IMR-90 (cell line): ENCODE data around the gene CD36. TPM values are rescaled to one million over a fixed set of nuclear protein-coding genes. Genes with fewer than 3 reads are reported as not detected.

Source experiments
- ATAC-seq: fragments of 200-7000 bp; cut with Tn5 transposase; 2 replicates; pipeline ENCODE4 v1.9.1; 2020; ENCODE audit warnings: low read depth, mild to moderate bottlenecking, moderate library complexity
- BruUV-seq: library from RNA; stranded (reverse); fragments of 400-500 nt; replicated peaks from 2 replicates; lab custom pipeline; 2021; lab: Mats Ljungman, UMichigan
- CTCF ChIA-PET: fragments of 300-600 bp; formaldehyde crosslinking; extraction: SDS; loops from one replicate; lab custom pipeline; 2021; ENCODE audit warnings: antibody characterized with exemption; lab: Yijun Ruan, JAX
- POLR2A ChIA-PET: fragments of 300-600 bp; sonication (Branson Sonifier 250); formaldehyde crosslinking; loops from one replicate; lab custom pipeline; 2022; ENCODE audit warnings: antibody characterized with exemption; ENCODE audit not compliant: unreplicated experiment; lab: Charles Lee
- DNase-seq: peaks from one replicate; pipeline ENCODE4 v3.0.0; 2013
- H2AFZ ChIP-seq: replicated peaks from 2 replicates; pipeline ENCODE3; 2013; ENCODE audit warnings: low read length, mild to moderate bottlenecking; ENCODE audit not compliant: poor library complexity
- H2AK5ac ChIP-seq: 2 replicates; pipeline ENCODE4 v1.6.1; 2013; ENCODE audit warnings: low read depth, low read length, inconsistent platforms
- H2AK9ac ChIP-seq: replicated peaks from 2 replicates; pipeline ENCODE3; 2013; ENCODE audit warnings: mild to moderate bottlenecking, low read depth, low read length, moderate library complexity; ENCODE audit not compliant: poor library complexity
- H2BK120ac ChIP-seq: 2 replicates; pipeline ENCODE4 v1.6.1; 2013; ENCODE audit warnings: low read depth, low read length, inconsistent platforms
- H2BK15ac ChIP-seq: 3 replicates; pipeline ENCODE4 v1.6.1; 2013; ENCODE audit warnings: low read depth, low read length, inconsistent platforms
- H2BK20ac ChIP-seq: 2 replicates; pipeline ENCODE4 v1.6.1; 2013; ENCODE audit warnings: low read depth, mild to moderate bottlenecking, inconsistent platforms, low read length, moderate library complexity
- H2BK5ac ChIP-seq: 2 replicates; pipeline ENCODE4 v1.6.1; 2013; ENCODE audit warnings: mild to moderate bottlenecking, low read depth, low read length, inconsistent platforms; ENCODE audit not compliant: poor library complexity, severe bottlenecking
- H3K14ac ChIP-seq: replicated peaks from 2 replicates; pipeline ENCODE4 v1.6.1; 2013; ENCODE audit warnings: low read depth, low read length, inconsistent platforms
- H3K18ac ChIP-seq: 2 replicates; pipeline ENCODE4 v1.6.1; 2013; ENCODE audit warnings: low read depth, low read length, control low read depth
- H3K23ac ChIP-seq: 2 replicates; pipeline ENCODE4 v1.6.1; 2013; ENCODE audit warnings: low read depth, low read length, inconsistent platforms
- H3K27ac ChIP-seq: 2 replicates; pipeline ENCODE4 v1.5.1; 2013; ENCODE audit warnings: mild to moderate bottlenecking, control low read depth, low read length; ENCODE audit not compliant: insufficient read depth
- H3K27me3 ChIP-seq: 2 replicates; pipeline ENCODE4 v1.6.1; 2013; ENCODE audit warnings: low read length; ENCODE audit not compliant: control insufficient read depth, insufficient read depth
- H3K36me3 ChIP-seq: 2 replicates; pipeline ENCODE4 v1.6.1; 2013; ENCODE audit warnings: low read length, mixed read lengths; ENCODE audit not compliant: control insufficient read depth, insufficient read depth
- H3K4ac ChIP-seq: 2 replicates; pipeline ENCODE4 v1.6.1; 2013; ENCODE audit warnings: low read depth, low read length, inconsistent platforms
- H3K4me1 ChIP-seq: 2 replicates; pipeline ENCODE4 v1.6.1; 2013; ENCODE audit warnings: low read length, mixed read lengths; ENCODE audit not compliant: control insufficient read depth, insufficient read depth
- H3K4me2 ChIP-seq: 2 replicates; pipeline ENCODE4 v1.6.1; 2013; ENCODE audit warnings: low read depth, mild to moderate bottlenecking, control low read depth, low read length, moderate library complexity
- H3K4me3 ChIP-seq: 2 replicates; pipeline ENCODE4 v1.5.1; 2013; ENCODE audit warnings: low read depth, mild to moderate bottlenecking, control low read depth, low read length, moderate library complexity; ENCODE audit not compliant: insufficient read depth
- H3K56ac ChIP-seq: 2 replicates; pipeline ENCODE4 v1.6.1; 2013; ENCODE audit warnings: low read length, inconsistent platforms; ENCODE audit not compliant: insufficient read depth; ENCODE audit errors: extremely low read depth
- H3K79me1 ChIP-seq, 2 experiments: 2 replicates each; pipeline ENCODE4 v1.6.1; 2013; ENCODE audit warnings: low read length in 2 of 2, inconsistent platforms in 1 of 2, low read depth in 1 of 2
- H3K9ac ChIP-seq: 2 replicates; pipeline ENCODE4 v1.6.1; 2013; ENCODE audit warnings: low read depth, low read length, control low read depth
- H3K9me1 ChIP-seq: 2 replicates; pipeline ENCODE4 v1.6.1; 2013; ENCODE audit warnings: low read length, inconsistent platforms; ENCODE audit not compliant: insufficient read depth
- H3K9me3 ChIP-seq: 2 replicates; pipeline ENCODE4 v1.6.1; 2013; ENCODE audit warnings: low read length; ENCODE audit not compliant: control insufficient read depth, insufficient read depth
- H4K20me1 ChIP-seq: 2 replicates; pipeline ENCODE4 v1.6.1; 2013; ENCODE audit warnings: low read length, inconsistent platforms; ENCODE audit not compliant: insufficient read depth
- H4K5ac ChIP-seq: 2 replicates; pipeline ENCODE4 v1.6.1; 2013; ENCODE audit warnings: mild to moderate bottlenecking, low read depth, low read length, control low read depth
- H4K8ac ChIP-seq, 2 experiments: 2 replicates each; pipeline ENCODE4 v1.6.1; 2013; ENCODE audit warnings: low read depth in 2 of 2, low read length in 2 of 2, control low read depth in 1 of 2, inconsistent platforms in 1 of 2
- H4K91ac ChIP-seq: 2 replicates; pipeline ENCODE4 v1.6.1; 2013; ENCODE audit warnings: low read depth, low read length, inconsistent platforms; ENCODE audit not compliant: insufficient read depth
- BHLHE40 ChIP-seq: fragments of 150-350 bp; IDR thresholded peaks from 2 replicates; pipeline ENCODE4 v1.6.1; 2016; ENCODE audit warnings: mild to moderate bottlenecking, low read depth, low read length
- CHD1 ChIP-seq: IDR thresholded peaks from 2 replicates; pipeline ENCODE4 v1.6.1; 2012; ENCODE audit warnings: low read depth, low read length, improper control_type of control experiment
- FOS ChIP-seq: fragments of 150-350 bp; IDR thresholded peaks from 2 replicates; pipeline ENCODE4 v1.6.1; 2016; ENCODE audit warnings: low read depth, low read length
- MAFK ChIP-seq: IDR thresholded peaks from 2 replicates; pipeline ENCODE4 v1.6.1; 2012; ENCODE audit warnings: low read depth, low read length, improper control_type of control experiment
- MAZ ChIP-seq: IDR thresholded peaks from 2 replicates; pipeline ENCODE4 v1.6.1; 2012; ENCODE audit warnings: low read depth, mild to moderate bottlenecking, low read length, improper control_type of control experiment, moderate library complexity, borderline replicate concordance
- NFE2L2 ChIP-seq: fragments of 150-350 bp; IDR thresholded peaks from 2 replicates; pipeline ENCODE4 v1.6.1; 2016; ENCODE audit warnings: low read depth, mild to moderate bottlenecking, low read length
- POLR2A ChIP-seq: IDR thresholded peaks from 2 replicates; pipeline ENCODE4 v1.6.1; 2012; ENCODE audit warnings: mild to moderate bottlenecking, low read depth, low read length
- RAD21 ChIP-seq: IDR thresholded peaks from 2 replicates; pipeline ENCODE4 v1.6.1; 2012; ENCODE audit warnings: low read length, improper control_type of control experiment
- RCOR1 ChIP-seq: IDR thresholded peaks from 2 replicates; pipeline ENCODE4 v1.6.1; 2012; ENCODE audit warnings: mild to moderate bottlenecking, low read length, improper control_type of control experiment; ENCODE audit not compliant: insufficient replicate concordance
- SMC3 ChIP-seq: fragments of 150-350 bp; IDR thresholded peaks from 2 replicates; pipeline ENCODE4 v1.6.1; 2016; ENCODE audit warnings: low read depth, mild to moderate bottlenecking, antibody characterized with exemption, low read length, moderate library complexity
- WGBS, 2 experiments: methylation state at CpG; one replicate each; pipeline versions ENCODE4 v1.1.5 to v1.1.7; 2013; ENCODE audit warnings: missing lambda C conversion rate in 2 of 2; ENCODE audit not compliant: insufficient read length in 1 of 2; ENCODE audit errors: extremely low coverage in 2 of 2; 5-methylcytosine and 5-hydroxymethylcytosine counted together
- dilution Hi-C: fragments of 300-500 bp; cut with HindIII; formaldehyde crosslinking; loops from one replicate; pipeline ENCODE4 v1.14.3; 2018; ENCODE audit warnings: low sequenced_read_pairs; ENCODE audit not compliant: unreplicated experiment
- in situ Hi-C: fragments of 300-500 bp; cut with MboI; formaldehyde crosslinking; loops from 3 replicates; pipeline ENCODE4 v1.14.3; 2019; ENCODE audit warnings: low sequenced_read_pairs, inconsistent platforms, mixed read lengths
- intact Hi-C: fragments of 100-400 bp; cut with micrococcal nuclease; formaldehyde crosslinking; loops from 2 replicates; pipeline ENCODE4 v1.10.0; 2022
- polyA plus RNA-seq, 3 experiments: library from polyadenylated mRNA; depleted of rRNA; stranded (reverse); fragments of >200 nt; gene quantifications; 2 replicates each; pipeline ENCODE4 v1.2.3, GENCODE V29; 2012; ENCODE audit warnings: low replicate concordance in 1 of 3
- total RNA-seq: library from RNA; depleted of rRNA; stranded (reverse); fragments of >200 nt; gene quantifications from 2 replicates; pipeline ENCODE4 v1.2.3, GENCODE V29; 2012
- TF ChIP-seq, protein P1 (sequence below): conservative IDR thresholded peaks from 2 replicates; pipeline ENCODE4 v1.5.1; 2012; ENCODE audit warnings: mild to moderate bottlenecking, low read depth, low read length, improper control_type of control experiment

Gene CD36
- total and polyA plus RNA-seq, 2 of the 4 experiments (the other 2 are of a cell fraction) = 0.19 to 0.54 TPM

- Histone ChIP-seq H3K4me2 (no peak overlapping the region), H3K9me1 (no peaks in the 10 kb centered on the region), H4K8ac (no peak overlapping the region), H3K9me3 (no peaks in the 10 kb centered on the region), H2BK5ac (no peak overlapping the region), H4K20me1 (no peaks in the 10 kb centered on the region), H4K5ac (no peak overlapping the region), H3K18ac (no peak overlapping the region), H2AK9ac (no peak overlapping the region), H3K36me3 (no peaks in the 10 kb centered on the region), H2AK5ac (no peak overlapping the region), H3K27ac (no peak overlapping the region), H4K91ac (no peak overlapping the region), H3K79me1 (no peaks in the 10 kb centered on the region), H3K27me3 (no peaks in the 10 kb centered on the region), H3K4me3 (no peak overlapping the region), H3K23ac (no peak overlapping the region), H3K56ac (no peak overlapping the region), H3K4me1 (no peaks in the 10 kb centered on the region), H2BK120ac (no peak overlapping the region), H3K9ac (no peak overlapping the region), H2BK20ac (no peak overlapping the region), H2BK15ac (no peak overlapping the region), H3K14ac (no peak overlapping the region), H2AFZ (no peak overlapping the region), H3K4ac (no peak overlapping the region)
- in situ Hi-C loops (no loop called here), dilution Hi-C loops (no loop called here), intact Hi-C loops (no loop called here)
- CTCF ChIA-PET = interaction anchor here (0.6 to 2.7 kb wide), 5 partner anchors 17 to 285 kb away, joined by 3 to 8 read pairs (median 3); no protein-coding TSS in a partner anchor
- TF ChIP-seq FOS (no peak), NFE2L2 (no peak), BHLHE40 (no peak), CHD1 (no peak), MAFK (no peak), MAZ (no peak), RAD21 (no peak), SMC3 (no peak), RCOR1 (no peak), POLR2A (no peak)
- TF ChIP-seq, protein P1, sequence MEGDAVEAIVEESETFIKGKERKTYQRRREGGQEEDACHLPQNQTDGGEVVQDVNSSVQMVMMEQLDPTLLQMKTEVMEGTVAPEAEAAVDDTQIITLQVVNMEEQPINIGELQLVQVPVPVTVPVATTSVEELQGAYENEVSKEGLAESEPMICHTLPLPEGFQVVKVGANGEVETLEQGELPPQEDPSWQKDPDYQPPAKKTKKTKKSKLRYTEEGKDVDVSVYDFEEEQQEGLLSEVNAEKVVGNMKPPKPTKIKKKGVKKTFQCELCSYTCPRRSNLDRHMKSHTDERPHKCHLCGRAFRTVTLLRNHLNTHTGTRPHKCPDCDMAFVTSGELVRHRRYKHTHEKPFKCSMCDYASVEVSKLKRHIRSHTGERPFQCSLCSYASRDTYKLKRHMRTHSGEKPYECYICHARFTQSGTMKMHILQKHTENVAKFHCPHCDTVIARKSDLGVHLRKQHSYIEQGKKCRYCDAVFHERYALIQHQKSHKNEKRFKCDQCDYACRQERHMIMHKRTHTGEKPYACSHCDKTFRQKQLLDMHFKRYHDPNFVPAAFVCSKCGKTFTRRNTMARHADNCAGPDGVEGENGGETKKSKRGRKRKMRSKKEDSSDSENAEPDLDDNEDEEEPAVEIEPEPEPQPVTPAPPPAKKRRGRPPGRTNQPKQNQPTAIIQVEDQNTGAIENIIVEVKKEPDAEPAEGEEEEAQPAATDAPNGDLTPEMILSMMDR = no peak
- ATAC-seq (no peak), DNase-seq (no peak)
- 80% methylated on average over 1 of the region's 10 CpGs; no CpG with 5 or more reads in 1 of the 2 experiments for WGBS, 2 experiments
- no TSS peak for BruUV-seq
- POLR2A ChIA-PET = no interaction called here
Observed at GRCh38 chr7:80679921-80680907, 41.8 kb downstream of the CD36 start.
